HS-5 (cell line): ENCODE results near the gene TYW1B.
"Not testable (repeated sequence)": the region's sequence is repeated elsewhere in the genome, so short reads cannot be mapped to it uniquely, and the experiment has no call there.

ENCODE experiments used
- DNase-seq: peaks from one replicate; pipeline ENCODE4 v3.0.0-alpha.2; 2012; ENCODE audit warnings: low read depth

Gene TYW1B

GRCh38 chr7:72625721-72626423 is 202.1 kb downstream of the TYW1B start:
- DNase-seq: not testable (repeated sequence)

DNA sequence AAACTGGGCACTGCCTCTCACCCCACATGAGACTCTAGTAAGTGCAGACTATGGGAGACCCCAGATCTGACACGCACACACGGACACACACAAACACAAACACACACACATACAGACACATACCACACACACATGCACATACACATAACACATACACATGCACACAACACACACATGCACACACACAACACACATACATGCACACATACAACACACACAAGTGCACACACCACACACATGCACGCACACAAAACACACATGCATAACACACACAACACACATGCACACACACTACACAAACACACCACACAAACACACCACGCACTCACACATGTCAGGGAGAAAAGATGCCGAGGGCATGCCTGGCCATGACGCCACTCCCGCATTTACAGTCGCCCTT is 205.5 kb downstream of the TYW1B start:
- DNase-seq: no peak

DNA sequence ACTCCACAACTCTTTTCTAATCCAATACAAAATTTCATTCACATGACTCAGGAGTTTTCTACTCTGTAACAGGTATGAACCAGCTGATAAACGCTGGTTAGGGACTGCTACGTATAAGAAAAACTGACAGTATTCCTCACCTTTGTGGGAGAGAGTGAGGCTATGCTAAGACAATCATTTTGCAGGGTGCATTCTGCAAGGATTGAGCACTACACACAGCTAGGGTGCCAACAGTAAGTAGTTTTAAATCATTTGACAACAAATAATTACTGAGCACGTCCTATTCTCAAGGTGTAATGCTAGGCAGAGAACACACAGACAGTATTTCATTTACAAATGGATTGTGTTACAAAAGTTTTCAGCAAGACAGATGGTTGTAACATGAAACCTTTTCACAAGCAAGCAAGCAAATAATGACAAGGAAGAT is 206.2 kb downstream of the TYW1B start:
- not testable (repeated sequence) for DNase-seq

DNA sequence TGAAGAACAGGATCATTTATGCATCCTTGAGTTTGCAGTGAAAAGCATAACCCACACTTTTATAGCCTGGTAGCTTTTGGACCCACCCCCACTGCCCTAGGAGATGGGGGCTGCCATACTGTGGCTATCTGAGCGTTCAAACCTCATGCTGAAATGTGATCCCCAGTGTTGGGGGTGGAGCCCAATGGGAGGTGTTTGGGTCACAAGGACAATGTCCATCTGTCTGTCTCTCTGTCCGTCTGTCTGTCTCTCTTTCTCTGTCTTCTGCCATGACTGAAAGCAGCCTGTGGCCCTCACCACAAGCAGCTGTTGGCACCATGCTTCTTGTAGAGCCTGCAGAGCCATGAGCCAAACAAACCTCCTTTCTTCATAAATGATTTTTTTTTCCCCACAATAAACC is 207.1 kb downstream of the TYW1B start:
- DNase-seq: not testable (repeated sequence)

DNA sequence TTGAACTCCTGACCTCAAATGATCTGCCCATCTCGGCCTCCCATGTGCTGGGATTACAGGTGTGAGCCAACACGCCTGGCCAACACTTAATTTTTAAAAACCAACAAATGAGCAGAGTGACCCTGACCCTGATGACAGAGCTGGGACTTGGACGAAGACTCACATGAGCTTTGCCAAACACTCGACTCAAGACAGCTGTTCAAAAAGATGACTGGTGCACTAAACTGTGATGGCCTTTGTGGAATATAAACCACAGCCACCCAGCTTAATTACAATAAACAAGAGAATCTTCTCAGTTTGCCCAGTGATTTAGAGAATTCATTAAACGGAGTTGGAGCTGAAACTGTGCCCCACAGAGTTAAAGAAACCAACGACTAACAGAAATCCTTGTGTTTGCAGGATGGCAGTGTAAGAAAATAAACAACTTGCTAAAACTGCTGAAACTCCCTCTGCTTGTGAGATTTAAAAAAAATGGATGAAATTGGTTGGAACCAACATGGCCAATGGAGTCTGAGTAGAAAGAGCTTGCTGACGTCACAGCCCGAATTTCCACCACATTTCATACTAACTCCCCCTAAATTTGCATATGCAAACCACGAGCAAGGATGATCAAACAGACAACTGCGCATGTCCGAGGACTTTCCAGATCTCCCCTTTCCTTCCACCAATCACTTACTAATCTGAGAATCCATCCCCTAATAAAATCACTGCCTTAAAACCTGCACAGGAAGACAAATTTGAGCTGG is 209.4 kb downstream of the TYW1B start:
- DNase-seq: not testable (repeated sequence)

DNA sequence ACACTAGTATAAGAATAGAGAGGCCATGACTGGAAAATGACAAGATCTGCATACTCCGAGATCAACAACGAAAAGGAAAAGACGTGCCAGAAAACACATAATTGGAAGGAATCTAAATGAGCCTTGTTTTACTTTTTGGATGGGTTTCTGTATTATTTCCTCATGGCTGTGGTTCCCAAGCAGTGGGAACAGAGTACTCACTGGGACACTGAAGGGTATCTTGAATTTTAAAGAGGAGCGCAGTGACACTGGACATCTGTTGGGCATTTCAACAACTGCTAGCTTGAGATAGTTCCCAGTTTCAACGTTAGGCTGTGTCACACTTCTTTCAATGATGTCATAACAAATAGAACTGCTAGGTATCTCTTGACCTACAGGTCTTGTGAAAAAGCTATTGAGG is 218.2 kb downstream of the TYW1B start:
- DNase-seq: not testable (repeated sequence)

DNA sequence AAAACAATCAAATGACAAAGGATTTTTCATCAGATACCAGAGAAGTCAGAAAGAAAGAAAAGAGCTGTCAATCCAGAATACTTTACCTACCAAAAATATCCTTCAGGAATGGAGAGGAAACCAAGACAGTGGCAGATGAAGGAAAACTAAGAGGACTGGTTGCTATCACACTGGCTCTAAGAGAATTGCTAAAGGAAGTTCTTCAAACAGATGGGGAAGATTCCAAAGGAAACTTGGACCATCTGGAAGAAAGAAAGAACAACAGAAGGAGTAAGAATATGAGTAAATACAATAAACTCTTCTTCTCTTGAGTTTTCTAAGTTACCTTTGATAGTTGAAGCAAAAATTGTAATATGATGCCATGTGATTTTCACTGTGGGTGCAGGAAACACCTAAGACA is 220.0 kb downstream of the TYW1B start:
- not testable (repeated sequence) for DNase-seq

DNA sequence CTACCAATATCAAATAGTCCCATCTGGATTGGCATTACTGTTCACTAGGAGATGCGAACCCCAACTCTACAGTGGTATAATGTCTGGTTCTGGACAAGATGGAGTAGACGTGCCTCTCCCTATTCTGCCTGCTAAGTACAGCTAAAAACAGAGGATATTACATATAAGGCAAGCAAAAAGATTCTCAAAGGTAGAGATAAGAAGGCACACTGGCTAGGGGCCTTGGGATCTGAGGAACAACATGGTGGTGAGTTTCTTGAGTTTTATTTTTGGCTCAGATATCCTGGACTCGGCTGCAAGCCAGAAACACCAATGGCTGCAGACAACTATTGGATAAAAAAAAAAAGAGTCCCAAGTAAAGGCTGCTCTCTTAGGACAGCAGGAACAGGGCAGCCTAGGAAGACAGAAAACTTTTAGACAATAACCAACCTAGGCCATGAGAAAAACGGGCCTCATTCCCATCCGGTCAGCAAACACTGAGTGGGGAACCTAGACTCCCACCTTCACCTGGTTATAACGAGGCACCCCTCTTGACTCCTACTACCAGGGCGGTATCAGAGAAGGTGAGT is 222.1 kb downstream of the TYW1B start:
- DNase-seq: not testable (repeated sequence)

DNA sequence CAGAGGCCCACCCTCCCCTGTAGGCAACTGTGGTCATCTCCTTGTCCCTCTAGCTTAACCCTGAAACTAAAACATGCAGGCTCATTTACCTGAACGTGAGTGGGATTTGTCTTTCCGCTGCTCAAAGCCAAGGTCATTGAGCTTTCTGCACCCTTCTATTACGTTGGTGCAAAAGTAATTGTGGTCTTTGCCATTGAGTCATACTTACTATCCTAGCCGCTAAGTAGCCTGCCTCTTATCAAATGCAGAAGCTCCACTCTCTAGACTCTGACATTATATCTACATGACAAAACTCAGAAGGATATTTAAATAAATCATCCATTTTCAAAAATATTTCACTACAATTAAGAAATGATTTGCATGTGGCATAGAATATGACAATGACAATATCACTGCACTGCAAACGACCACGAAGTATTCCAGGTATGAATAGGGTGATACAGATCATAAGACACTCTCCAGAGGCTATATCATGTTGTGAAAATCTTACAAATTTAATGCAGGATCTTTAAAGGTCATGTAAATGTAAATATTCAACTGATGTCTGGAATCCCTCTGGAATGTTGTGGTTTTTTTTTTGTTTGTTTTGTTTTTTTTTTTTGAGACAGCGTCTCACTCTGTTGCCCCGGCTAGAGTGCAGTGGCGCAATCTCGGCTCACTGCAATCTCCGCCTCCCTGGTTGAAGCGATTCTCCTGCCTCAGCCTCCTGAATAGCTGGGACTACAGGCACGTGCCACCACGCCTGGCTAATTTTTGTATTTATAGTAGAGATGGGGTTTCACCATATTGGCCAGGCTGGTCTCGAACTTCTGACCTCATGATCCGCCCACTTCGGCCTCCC is 223.0 kb downstream of the TYW1B start:
- not testable (repeated sequence) for DNase-seq

DNA sequence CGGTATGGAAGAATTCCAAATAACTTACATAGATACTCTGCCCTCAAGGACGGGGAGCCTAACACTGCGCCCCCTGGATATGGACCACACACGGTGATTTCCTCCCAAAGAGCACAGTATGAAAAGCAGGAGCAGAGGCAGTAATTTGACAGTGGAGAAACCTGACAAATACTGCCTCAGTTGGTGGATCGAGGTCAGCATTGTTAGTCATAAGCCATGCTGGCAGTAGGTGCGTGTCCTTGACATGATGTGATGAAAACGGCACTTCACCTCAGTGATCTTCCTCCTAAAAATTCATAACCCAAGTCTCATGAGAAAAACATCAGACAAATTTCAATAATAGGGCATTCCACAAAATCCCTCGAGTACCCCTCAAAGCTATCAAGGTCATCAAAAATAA is 224.5 kb downstream of the TYW1B start:
- DNase-seq: not testable (repeated sequence)

DNA sequence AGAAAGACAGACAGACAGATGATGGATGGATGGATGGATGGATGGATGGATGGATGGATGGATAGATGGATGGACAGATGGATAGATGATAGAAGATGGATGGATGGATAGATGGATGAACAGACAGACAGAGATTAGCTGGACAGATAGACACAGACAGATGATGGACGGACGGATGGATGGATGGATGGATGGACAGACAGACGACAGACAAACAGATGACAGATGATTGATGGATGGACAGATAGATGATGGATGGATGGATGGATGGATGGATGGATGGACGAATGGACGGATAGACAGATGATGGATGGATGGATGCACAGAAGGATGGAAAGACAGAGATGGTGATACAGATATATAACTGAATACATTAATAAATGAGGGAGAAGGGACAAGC is 224.9 kb downstream of the TYW1B start:
- no peak for DNase-seq

GRCh38 chr7:72601683-72602082 is 226.3 kb downstream of the TYW1B start:
- DNase-seq: not testable (repeated sequence)

DNA sequence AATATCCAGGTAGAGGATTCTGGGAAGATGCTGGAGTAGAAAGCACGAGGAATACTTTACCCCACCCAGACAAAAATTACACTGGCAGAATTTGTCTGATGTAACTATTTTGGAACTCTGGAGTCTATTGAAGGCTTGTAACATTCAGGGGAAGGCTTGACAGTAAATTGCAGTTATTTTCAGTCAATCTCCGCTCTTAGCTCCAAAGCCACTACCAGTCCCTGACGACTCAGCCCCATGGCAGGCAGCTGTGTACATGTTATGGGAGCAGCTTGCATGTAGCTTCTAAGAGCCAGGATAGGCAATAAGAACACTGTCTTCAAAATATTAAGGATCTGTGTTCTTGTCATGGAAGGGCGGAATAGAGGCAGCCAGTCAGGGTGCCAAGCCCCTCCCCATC is 238.0 kb downstream of the TYW1B start:
- not testable (repeated sequence) for DNase-seq

- not testable (repeated sequence) for DNase-seq
Observed at GRCh38 chr7:72587267-72587666, 240.7 kb downstream of the TYW1B start.

GRCh38 chr7:72584576-72584975 is 243.4 kb downstream of the TYW1B start:
- DNase-seq: not testable (repeated sequence)

DNA sequence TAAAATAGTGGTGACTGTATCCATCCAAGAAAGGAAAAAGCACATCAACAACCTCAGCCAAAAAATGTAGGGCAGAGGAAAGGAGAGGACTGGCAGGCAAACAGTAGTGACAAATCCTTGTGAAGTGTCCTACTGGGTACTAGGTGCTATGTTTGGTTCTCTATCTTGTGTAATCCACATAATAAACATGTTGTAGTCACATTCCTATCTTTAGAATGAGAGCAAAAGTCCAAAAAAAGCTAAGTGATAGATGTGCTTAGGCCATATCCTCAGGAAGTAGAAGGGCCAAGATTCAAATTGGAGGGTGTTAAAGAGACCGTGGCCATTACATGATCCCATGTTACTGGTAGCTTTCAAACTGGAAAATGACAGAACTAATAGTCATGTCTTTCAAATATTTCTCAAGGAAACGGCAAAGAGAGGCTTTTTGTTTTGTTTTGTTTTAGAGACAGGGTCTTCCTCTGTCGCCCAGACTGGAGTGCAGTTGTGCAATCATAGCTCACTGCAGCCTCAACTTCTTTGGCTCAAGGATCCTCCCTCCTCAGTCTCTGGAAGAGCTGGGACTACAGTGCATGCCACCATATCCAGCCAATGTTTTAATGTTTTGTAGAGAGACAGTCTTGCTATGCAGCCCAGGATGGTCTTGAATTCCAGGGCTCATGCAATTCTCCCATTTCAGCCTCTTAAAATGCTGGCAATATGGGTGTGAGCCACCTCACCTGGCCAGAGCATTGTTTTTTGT is 244.2 kb downstream of the TYW1B start:
- DNase-seq: not testable (repeated sequence)

DNA sequence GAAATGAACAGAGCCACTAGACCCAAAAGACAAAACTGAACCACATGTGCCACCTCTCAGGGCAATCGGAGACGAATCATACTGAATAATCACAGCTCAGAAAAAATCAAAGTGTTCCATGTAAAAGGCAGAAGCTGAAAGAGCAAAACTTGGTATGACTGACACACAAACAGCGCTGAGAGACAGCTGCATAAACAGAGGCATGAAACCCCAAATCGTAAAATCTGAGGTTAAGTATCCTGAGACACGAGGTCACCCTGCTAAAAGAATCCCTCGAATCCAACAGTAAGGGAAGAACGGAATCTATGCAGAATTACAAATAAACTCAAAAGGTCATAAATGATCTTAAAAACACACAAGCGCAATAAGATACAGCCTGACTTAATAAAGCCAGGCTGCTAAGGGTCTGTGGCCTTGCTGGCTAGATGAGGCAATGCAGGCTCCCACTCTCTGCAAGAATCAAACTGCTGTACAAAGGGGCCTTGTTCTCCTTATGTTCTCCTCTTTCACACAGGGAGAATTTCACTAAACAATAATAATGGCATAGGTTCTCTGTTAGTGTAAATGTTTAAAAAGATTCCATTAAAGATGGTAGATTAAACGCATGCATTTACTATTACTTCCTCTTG is 247.7 kb downstream of the TYW1B start:
- not testable (repeated sequence) for DNase-seq

DNA sequence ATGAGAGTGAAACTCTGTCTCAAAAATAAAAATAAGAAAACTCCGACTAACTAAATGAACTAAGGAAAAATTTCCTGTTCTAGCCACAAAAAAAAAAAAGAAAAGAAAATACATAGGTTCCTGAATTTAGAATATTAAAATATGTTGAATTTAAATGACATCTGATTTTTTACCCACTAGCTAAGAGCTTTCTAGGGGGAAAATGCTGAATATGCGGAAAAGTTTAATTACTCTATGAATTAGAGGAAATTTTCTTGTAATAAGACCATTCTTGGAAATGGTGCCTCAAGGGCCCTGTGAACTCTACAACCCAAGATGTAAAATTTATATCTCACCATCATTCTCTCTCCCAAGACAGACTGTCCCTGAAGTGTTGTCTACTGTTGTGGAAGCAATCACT is 250.9 kb downstream of the TYW1B start:
- DNase-seq: no peak

DNA sequence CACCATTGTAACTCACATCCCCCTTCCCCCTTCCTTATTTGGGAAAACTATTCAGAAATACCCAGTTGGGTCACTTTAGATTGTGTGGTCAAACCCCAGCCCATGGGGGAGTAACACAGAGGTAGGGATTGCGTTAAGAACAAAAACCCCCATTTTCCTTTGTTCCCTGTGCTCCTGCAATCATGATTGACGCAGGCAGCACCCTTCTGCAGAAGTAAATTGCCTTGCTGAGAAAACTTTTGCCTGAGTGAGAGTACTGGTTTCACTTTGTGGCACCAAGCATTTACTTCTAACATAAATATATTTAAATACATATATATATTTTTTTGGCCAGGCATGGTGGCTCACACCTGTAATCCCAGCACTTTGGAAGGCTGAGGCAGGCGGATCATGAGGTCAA is 266.0 kb downstream of the TYW1B start:
- not testable (repeated sequence) for DNase-seq

- not testable (repeated sequence) for DNase-seq
Observed at GRCh38 chr7:72559546-72559945, 268.5 kb downstream of the TYW1B start.

DNA sequence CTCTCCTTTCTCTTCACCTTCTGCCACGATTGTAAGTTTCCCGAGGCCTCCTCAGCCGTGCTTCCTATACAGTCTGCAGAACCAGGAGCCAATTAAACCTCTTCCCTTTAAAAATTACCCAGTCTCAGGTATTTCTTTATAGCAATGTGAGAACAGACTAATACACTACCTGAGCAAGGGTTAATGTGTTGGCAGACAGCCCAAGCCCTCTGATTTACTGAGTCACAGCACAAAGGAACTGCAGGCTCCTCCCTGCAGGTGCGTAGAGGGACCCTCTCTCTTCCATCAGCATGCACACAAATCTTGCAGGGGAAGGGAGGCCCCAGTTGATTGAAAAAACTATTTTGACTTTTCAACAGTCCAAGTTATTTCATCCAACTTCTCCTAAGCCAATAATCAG is 271.3 kb downstream of the TYW1B start:
- DNase-seq: not testable (repeated sequence)
